ENCODE measurements around the gene SCN5A. TPM values are rescaled to one million over a fixed set of nuclear protein-coding genes. Genes with fewer than 3 reads are reported as not detected.

SCN5A gene
- polyA plus RNA-seq, 1 donor (not counting 4 experiments of a cell fraction or from before 2014, with no cell fraction given): 0.26 TPM

DNA sequence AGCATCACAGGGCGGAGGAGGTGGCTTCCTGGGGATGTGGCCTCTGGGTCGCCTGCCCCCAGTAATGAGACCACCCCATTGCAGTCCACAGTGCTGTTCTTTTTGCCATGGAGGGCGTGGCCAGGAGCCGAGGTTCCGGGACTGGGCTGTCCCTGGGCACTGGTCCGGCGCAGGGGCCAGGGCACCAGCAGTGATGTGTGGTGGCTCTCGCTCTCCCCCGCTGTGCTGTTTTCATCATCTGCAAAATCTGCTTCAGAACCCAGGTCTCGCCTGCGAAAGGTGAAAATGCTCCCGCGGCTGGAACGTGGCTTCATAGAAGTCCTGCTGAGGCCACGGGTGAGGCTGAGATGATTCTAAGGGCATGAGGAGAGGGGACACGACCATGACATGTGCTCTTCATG, 45.8 kb downstream of the SCN5A start:
- FAIRE-seq: no peak
- Histone ChIP-seq H3K9ac (ENCODE audit: control insufficient read depth, extremely low read depth, insufficient read depth, low read length) (no peak overlapping the region), H3K36me3 (ENCODE audit: control insufficient read depth in 2 of 2, extremely low read depth in 1 of 2, insufficient read depth in 2 of 2, low read length in 2 of 2) (no peaks in the 10 kb centered on the region), H3K9me3 (ENCODE audit: control insufficient read depth, low read depth, low read length) (no peaks in the 10 kb centered on the region), H3K27me3 (ENCODE audit: control insufficient read depth, extremely low read depth, insufficient read depth, low read length) (peaks cover 2% of the 10 kb centered on the region), H3K9me1 (ENCODE audit: control insufficient read depth, extremely low read depth, insufficient read depth, low read length) (no peaks in the 10 kb centered on the region), H3K27ac (ENCODE audit: control insufficient read depth, insufficient read depth, low read length) (no peak overlapping the region), H3K79me2 (ENCODE audit: control insufficient read depth, insufficient read depth, low read length) (no peaks in the 10 kb centered on the region), H3K4me1 (ENCODE audit: control insufficient read depth, extremely low read depth, insufficient read depth, low read length) (no peaks in the 10 kb centered on the region), H4K20me1 (ENCODE audit: control insufficient read depth, extremely low read depth, insufficient read depth, low read length) (no peaks in the 10 kb centered on the region), H3K4me3 (ENCODE audit: control insufficient read depth in 2 of 3, extremely low read depth in 1 of 3, insufficient read depth in 2 of 3, low read depth in 1 of 3, low read length in 3 of 3) (no peak overlapping the region), H2AFZ (ENCODE audit: control insufficient read depth, low read length) (no peak overlapping the region), H3K4me2 (ENCODE audit: control insufficient read depth, extremely low read depth, insufficient read depth, low read depth, low read length) (no peak overlapping the region)
- no peak for TF ChIP-seq EZH2 (IDR thresholded peaks at IDR 0.05; ENCODE audit: low read length)
- TF ChIP-seq, protein P1, sequence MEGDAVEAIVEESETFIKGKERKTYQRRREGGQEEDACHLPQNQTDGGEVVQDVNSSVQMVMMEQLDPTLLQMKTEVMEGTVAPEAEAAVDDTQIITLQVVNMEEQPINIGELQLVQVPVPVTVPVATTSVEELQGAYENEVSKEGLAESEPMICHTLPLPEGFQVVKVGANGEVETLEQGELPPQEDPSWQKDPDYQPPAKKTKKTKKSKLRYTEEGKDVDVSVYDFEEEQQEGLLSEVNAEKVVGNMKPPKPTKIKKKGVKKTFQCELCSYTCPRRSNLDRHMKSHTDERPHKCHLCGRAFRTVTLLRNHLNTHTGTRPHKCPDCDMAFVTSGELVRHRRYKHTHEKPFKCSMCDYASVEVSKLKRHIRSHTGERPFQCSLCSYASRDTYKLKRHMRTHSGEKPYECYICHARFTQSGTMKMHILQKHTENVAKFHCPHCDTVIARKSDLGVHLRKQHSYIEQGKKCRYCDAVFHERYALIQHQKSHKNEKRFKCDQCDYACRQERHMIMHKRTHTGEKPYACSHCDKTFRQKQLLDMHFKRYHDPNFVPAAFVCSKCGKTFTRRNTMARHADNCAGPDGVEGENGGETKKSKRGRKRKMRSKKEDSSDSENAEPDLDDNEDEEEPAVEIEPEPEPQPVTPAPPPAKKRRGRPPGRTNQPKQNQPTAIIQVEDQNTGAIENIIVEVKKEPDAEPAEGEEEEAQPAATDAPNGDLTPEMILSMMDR (optimal IDR thresholded peaks at IDR 0.05 in 1 of 3, IDR thresholded peaks at IDR 0.05 in 1 of 3, conservative IDR thresholded peaks at IDR 0.05 in 1 of 3; ENCODE audit: extremely low read depth in 1 of 3, insufficient read depth in 2 of 3, low read length in 3 of 3): no peak
- no peak for DNase-seq (ENCODE audit: low read depth, low spot score)
- dilution Hi-C loops (cut with MboI; ENCODE audit: extremely low pct_ligation_motif_present, low sequenced_read_pairs): no loop called here

DNA sequence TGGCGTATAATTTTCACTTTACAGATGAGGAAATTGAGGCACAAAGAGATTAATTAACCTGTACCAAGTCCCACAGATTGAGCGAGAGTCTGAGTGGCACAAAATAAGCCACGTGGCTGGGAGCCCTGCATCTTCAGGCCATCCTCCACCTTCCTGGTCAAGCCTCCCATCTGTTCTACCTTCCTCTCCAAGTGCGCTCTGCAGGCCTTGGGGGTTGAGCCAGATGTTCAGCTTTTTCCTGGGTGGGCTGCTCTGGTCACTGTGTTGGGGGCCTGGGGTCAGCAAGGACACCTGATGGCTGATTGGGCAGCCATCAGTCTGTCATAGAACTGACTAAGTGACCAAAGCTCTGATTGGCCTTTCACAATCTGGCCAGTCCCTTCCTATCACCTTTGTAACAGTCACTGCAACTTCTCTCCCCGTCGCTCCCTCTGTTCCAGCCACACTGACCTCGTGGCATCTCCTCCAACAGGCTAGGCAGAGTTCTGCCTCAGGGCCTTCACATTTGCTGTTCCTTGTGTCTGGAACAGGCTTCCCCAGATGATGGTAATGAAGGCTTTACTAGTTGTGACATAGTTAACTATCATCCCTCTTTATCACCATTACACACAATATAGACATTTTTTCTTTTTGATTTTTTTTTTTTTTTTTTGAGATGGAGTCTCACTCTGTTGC, 46.8 kb downstream of the SCN5A start:
- no peak for TF ChIP-seq EZH2 (IDR thresholded peaks at IDR 0.05; ENCODE audit: low read length)
- TF ChIP-seq, protein P1 (optimal IDR thresholded peaks at IDR 0.05 in 1 of 3, IDR thresholded peaks at IDR 0.05 in 1 of 3, conservative IDR thresholded peaks at IDR 0.05 in 1 of 3; ENCODE audit: extremely low read depth in 1 of 3, insufficient read depth in 2 of 3, low read length in 3 of 3): no peak
- FAIRE-seq (no peak), DNase-seq (ENCODE audit: low read depth, low spot score) (no peak)
- Histone ChIP-seq H3K9me3 (ENCODE audit: control insufficient read depth, low read depth, low read length) (no peaks in the 10 kb centered on the region), H3K4me1 (ENCODE audit: control insufficient read depth, extremely low read depth, insufficient read depth, low read length) (no peaks in the 10 kb centered on the region), H3K36me3 (ENCODE audit: control insufficient read depth in 2 of 2, extremely low read depth in 1 of 2, insufficient read depth in 2 of 2, low read length in 2 of 2) (no peaks in the 10 kb centered on the region), H3K27ac (ENCODE audit: control insufficient read depth, insufficient read depth, low read length) (no peak overlapping the region), H3K79me2 (ENCODE audit: control insufficient read depth, insufficient read depth, low read length) (no peaks in the 10 kb centered on the region), H4K20me1 (ENCODE audit: control insufficient read depth, extremely low read depth, insufficient read depth, low read length) (no peaks in the 10 kb centered on the region), H3K9ac (ENCODE audit: control insufficient read depth, extremely low read depth, insufficient read depth, low read length) (no peak overlapping the region), H3K27me3 (ENCODE audit: control insufficient read depth, extremely low read depth, insufficient read depth, low read length) (peaks cover 4% of the 10 kb centered on the region), H3K4me2 (ENCODE audit: control insufficient read depth, extremely low read depth, insufficient read depth, low read depth, low read length) (no peak overlapping the region), H3K9me1 (ENCODE audit: control insufficient read depth, extremely low read depth, insufficient read depth, low read length) (no peaks in the 10 kb centered on the region), H2AFZ (ENCODE audit: control insufficient read depth, low read length) (no peak overlapping the region), H3K4me3 (ENCODE audit: control insufficient read depth in 2 of 3, extremely low read depth in 1 of 3, insufficient read depth in 2 of 3, low read depth in 1 of 3, low read length in 3 of 3) (no peak overlapping the region)
- dilution Hi-C loops (cut with MboI; ENCODE audit: extremely low pct_ligation_motif_present, low sequenced_read_pairs): no loop called here
